Dendritic cell treated with granulocyte-macrophage colony-stimulating factor and Interleukin-4, amounts not matched to agents 40 ng/mL and 50 ng/mL, for 4 days (primary cell): Measurements from ENCODE around the gene SEC23IP.

ENCODE experiments used
- H3K27ac Mint-ChIP-seq: one replicate; pipeline ENCODE4 v1.8.0; 2022; ENCODE audit warnings: mild to moderate bottlenecking, mixed read lengths
- H3K27me3 Mint-ChIP-seq: one replicate; pipeline ENCODE4 v1.8.0; 2022; ENCODE audit warnings: mild to moderate bottlenecking, mixed read lengths
- H3K36me3 Mint-ChIP-seq: one replicate; pipeline ENCODE4 v1.8.0; 2022; ENCODE audit warnings: low read depth, mixed read lengths
- H3K4me1 Mint-ChIP-seq: one replicate; pipeline ENCODE4 v1.8.0; 2022; ENCODE audit warnings: low read depth, mixed read lengths
- H3K4me3 Mint-ChIP-seq: one replicate; pipeline ENCODE4 v1.8.0; 2022; ENCODE audit warnings: mild to moderate bottlenecking, moderate library complexity, mixed read lengths
- H3K9me3 Mint-ChIP-seq: one replicate; pipeline ENCODE4 v1.8.0; 2022; ENCODE audit warnings: mixed read lengths
- intact Hi-C: fragments of 100-400 bp; cut with micrococcal nuclease; formaldehyde crosslinking; loops from one replicate; pipeline ENCODE4 v1.15.0; 2022

Gene SEC23IP

GRCh38 chr10:119980956-119981750 lies 88.6 kb downstream of the SEC23IP start:
- H3K9me3 Mint-ChIP-seq, result no peaks in the 10 kb centered on the region

GRCh38 chr10:119981826-119982225 lies 89.3 kb downstream of the SEC23IP start:
- H3K27ac Mint-ChIP-seq, result no peak overlapping the region
- peaks cover 4% of the 10 kb centered on the region for H3K4me1 Mint-ChIP-seq
- no peaks in the 10 kb centered on the region for H3K9me3 Mint-ChIP-seq
- H3K27me3 Mint-ChIP-seq, result peaks cover 13% of the 10 kb centered on the region
- H3K36me3 Mint-ChIP-seq, result no peaks in the 10 kb centered on the region
- no peak overlapping the region for H3K4me3 Mint-ChIP-seq
- intact Hi-C loops, result no loop called here

More at GRCh38 chr10:119980956-119981750, 88.6 kb downstream of the SEC23IP start:
- Mint-ChIP-seq H3K27me3 (peaks cover 13% of the 10 kb centered on the region), H3K27ac (no peak overlapping the region), H3K4me1 (peaks cover 11% of the 10 kb centered on the region), H3K4me3 (no peak overlapping the region), H3K36me3 (no peaks in the 10 kb centered on the region)
- intact Hi-C loops, result no loop called here

GRCh38 chr10:119988333-119988732 lies 95.8 kb downstream of the SEC23IP start:
- no peak overlapping the region for H3K4me3 Mint-ChIP-seq
- intact Hi-C loops, result no loop called here
- peaks cover 10% of the 10 kb centered on the region for H3K27me3 Mint-ChIP-seq
- H3K27ac Mint-ChIP-seq, result no peak overlapping the region
- H3K36me3 Mint-ChIP-seq, result no peaks in the 10 kb centered on the region
- no peaks in the 10 kb centered on the region for H3K4me1 Mint-ChIP-seq
- no peaks in the 10 kb centered on the region for H3K9me3 Mint-ChIP-seq

GRCh38 chr10:119989966-119990365 lies 97.4 kb downstream of the SEC23IP start:
- Mint-ChIP-seq H3K27me3 (peaks cover 10% of the 10 kb centered on the region), H3K9me3 (peaks cover under 1% of the 10 kb centered on the region)
- intact Hi-C loops, result no loop called here

GRCh38 chr10:119991066-119991465 lies 98.5 kb downstream of the SEC23IP start:
- Mint-ChIP-seq H3K36me3 (no peaks in the 10 kb centered on the region), H3K27me3 (peaks cover 10% of the 10 kb centered on the region), H3K4me1 (no peaks in the 10 kb centered on the region), H3K9me3 (peaks cover 11% of the 10 kb centered on the region), H3K27ac (no peak overlapping the region), H3K4me3 (no peak overlapping the region)
- intact Hi-C loops, result no loop called here

More at GRCh38 chr10:119989966-119990365, 97.4 kb downstream of the SEC23IP start:
- Mint-ChIP-seq H3K27ac (no peak overlapping the region), H3K4me1 (no peaks in the 10 kb centered on the region), H3K4me3 (no peak overlapping the region), H3K36me3 (no peaks in the 10 kb centered on the region)

GRCh38 chr10:119991816-119992215 lies 99.3 kb downstream of the SEC23IP start:
- intact Hi-C loops, result no loop called here
- Mint-ChIP-seq H3K27ac (no peak overlapping the region), H3K4me3 (no peak overlapping the region), H3K4me1 (no peaks in the 10 kb centered on the region), H3K36me3 (no peaks in the 10 kb centered on the region), H3K9me3 (peaks cover 18% of the 10 kb centered on the region), H3K27me3 (peaks cover 10% of the 10 kb centered on the region)
